Measurements from ENCODE around the gene THADA.

- TF ChIP-seq CTCF (IDR thresholded peaks at IDR 0.05; ENCODE audit: low read length) (no peak), EZH2 (IDR thresholded peaks at IDR 0.05; ENCODE audit: borderline replicate concordance, low read length) (no peak)
These were observed 77.7 kb downstream of the THADA start for GRCh38 chr2:43518181-43518580.
